Measurements from ENCODE around the gene MYO1A.

Gene MYO1A

DNA sequence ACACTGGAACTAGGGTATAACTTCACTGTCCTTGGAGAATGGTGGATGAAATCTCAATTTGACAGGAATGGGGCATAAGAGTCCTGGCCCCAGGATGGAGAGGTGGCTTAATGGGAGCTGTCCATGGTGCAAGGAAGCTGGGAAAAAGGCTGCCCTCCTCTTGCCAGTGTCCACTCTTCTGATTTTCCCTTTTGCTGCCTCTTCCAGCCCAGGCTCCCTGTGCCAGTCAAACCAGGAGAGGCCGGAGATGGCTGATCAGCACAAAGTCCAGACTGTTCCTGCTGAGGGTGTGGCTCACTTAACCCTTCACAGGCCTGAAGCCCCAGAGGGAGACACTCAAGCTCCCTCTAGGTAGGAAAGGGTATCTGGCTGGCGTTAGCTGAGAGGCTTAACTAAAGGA is at the start of gene MYO1A:
TSS of gene MYO1A (minus strand) at position 240 of the 400 bp plus-strand sequence. CDS start 1,806 bp downstream, outside the sequence.
- DNase-seq = no peak

DNA sequence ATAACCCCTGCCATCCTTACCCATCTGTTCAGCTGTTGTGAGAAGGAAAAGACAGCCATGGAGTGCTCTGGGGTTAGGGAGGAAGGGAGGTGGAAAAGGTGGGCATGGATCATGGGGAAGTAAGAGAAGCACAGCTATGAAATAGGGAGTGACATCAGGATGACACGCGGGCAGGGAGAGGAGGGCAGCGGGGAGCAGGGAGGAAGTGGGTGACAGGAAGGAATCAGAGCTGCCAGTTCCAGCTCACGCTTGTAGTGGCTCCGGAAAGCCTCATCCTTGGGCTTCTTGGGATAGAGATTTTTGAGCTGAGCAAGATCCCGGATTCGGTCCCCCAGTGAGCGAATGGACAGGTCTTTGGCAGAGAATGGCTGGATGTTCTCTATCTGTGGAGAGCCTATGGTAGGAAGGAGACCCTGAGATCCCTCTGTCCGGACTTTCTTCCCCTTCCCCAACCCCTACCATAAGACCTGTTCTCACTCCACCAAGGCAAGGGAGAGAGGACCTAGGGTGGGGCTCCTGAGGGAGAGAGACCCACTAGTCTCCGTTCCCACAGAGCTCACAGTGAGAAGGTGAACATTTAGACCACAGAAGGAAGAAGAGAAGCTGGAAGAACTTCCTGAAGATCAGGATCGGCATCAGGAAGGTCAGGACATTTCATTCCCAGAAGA is 49.3 kb upstream of the MYO1A start:
- DNase-seq = no peak

DNA sequence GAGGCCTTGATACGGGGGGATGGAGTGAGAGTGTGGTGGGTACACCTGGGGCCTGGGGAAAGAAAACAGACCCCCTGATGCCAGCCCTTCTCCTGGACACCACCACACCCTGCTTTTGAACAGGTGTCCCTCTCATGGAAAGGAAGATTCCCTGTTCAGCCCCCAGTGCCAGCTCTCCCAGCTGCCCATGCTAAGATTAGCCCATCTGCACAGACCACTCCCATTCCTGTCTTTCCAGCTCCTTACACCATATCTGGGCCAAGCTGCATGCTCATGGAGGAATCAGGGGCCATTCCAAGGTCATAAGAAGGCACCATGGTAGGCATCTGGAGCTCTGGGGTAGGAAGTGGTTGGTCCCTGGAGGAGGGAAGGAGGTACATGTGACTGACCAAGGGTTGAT is 48.6 kb upstream of the MYO1A start:
- DNase-seq = no peak

DNA sequence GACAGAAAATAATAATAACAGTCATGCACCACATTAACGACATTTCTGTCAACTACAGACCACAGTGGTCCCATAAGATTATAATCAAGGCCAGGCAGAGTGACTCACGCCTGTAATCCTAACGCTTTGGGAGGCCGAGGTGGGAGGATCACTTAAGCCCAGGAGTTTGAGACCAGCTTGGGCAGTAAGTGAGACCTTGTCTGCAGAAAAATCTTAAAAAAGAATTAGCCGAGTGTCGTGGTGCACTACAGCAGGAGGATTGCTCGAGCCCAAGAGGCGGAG is 47.6 kb upstream of the MYO1A start:
- no peak for DNase-seq

DNA sequence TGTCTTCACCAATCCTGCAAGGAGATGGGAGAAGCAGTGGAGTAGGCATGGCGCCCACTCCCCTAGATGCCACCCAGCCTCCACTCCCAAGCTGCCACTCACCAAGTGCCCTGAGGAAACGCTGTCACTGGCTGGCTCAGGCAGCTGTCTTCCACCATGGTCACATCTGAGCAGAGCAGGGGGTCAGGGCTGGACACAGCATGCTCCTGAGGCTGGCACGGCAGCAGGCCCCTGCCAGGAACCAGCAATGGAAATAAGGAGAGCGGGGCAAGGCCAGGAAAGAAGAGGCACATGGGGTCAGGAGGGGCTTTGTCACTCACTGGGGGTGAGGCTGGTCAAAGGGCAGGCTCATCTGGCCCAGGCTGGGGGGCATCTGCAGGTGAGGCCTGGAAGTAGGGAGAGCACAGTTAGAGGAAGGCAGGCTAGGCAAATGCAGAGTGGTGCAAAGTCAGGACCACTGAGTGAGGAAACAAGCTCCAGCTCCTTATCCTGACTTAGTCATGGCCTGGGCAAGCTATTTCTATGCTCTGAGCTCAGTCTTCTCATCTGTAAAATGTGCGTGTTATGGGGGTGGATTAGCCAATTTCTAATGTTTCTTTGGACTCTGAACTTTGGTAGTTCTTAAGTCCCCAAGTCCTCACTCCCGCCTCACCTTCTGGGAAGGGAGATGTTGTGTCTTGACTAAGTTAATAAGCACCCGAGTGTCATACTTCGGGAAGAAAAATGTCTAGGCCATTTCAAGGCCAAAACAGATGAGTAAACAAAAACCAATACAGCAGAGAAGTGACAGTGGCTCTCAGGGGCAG is 47.0 kb upstream of the MYO1A start:
- no peak for DNase-seq

DNA sequence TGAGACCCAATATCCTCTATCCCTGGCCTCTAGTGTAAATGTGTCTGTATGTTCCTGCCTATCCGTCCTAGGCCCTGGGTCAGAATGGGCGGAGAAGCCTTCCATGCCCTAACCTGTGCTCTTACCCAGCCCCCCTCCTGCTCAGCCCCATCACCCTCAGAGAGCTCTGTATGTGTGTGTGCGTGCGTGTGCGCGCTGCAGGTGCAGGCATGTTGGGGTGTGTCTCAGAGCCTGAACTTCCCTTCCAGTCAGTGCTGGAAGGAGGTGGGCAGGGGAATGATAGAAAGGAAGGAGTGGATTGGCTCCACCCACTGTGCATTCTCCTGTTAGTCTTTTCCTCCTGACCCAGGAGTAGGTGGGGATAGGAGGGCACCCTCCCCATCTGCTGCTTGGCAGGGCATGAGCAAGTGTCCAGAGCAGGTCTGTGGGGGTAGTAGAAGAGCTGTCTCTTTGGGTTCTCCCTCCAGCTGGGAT is 46.2 kb upstream of the MYO1A start:
- no peak for DNase-seq

DNA sequence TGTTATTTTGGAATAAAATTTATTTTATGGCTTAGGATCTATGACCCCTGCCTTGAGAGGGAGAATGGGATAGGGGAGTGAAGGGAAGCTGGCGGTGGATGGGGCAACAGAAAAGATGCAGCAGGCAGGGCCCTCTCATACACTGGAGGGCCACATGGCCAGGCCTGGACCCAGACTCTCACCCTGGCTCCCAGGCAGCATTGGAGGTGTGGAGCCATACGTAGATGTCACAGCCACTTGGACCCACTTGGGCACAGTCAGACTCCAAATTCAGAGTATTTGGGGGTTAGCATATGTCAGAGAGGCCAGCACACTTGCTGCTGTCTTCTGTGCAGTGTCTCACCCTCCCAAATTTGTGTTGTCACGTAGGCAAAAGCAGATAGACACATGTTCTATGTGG is 45.5 kb upstream of the MYO1A start:
- DNase-seq = no peak

DNA sequence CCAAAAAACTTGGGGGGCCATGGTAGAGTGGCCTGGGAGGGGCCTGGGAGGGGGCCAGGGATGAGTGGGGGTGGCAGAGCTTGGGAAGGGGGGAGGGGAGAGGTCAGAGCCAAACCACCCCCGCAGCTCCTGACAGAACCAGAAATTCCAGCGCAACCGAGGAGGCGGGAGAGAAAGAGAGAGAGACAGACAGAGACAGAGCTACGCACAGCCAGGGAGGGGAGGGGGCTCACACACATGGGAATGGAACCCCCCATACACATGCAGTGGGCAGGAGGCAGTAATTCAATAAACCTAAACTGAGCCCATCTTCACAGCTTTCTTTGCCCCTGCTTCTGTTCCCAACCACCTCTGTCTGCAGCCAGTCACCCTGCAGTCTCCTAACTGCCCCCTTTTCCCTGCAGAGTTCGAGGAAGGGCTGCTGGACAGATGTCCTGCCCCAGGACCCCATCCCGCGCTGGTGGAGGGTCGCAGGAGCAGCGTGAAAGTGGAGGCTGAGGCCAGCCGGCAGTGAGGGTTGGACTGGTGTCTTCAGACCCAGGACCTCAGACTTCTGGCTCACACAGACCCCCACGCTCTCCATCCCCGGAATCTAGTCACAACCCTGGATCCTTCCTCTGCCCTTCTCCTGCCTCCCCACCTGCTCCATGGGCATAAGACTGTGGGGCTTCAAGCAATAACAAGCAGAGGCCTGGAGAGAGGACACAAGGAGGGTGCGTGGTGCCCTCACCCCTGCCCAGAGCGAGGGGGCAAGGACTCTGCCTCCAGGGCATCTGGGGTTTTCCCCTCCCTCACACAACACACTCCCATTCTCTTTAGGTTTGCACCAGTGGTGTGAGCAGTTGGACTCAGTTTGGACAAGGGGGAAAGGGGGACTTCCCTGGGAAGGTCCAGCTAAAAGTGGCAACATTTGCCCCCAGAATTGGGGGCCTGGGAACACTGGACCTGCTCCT is 44.6 kb upstream of the MYO1A start:
- DNase-seq = no peak

DNA sequence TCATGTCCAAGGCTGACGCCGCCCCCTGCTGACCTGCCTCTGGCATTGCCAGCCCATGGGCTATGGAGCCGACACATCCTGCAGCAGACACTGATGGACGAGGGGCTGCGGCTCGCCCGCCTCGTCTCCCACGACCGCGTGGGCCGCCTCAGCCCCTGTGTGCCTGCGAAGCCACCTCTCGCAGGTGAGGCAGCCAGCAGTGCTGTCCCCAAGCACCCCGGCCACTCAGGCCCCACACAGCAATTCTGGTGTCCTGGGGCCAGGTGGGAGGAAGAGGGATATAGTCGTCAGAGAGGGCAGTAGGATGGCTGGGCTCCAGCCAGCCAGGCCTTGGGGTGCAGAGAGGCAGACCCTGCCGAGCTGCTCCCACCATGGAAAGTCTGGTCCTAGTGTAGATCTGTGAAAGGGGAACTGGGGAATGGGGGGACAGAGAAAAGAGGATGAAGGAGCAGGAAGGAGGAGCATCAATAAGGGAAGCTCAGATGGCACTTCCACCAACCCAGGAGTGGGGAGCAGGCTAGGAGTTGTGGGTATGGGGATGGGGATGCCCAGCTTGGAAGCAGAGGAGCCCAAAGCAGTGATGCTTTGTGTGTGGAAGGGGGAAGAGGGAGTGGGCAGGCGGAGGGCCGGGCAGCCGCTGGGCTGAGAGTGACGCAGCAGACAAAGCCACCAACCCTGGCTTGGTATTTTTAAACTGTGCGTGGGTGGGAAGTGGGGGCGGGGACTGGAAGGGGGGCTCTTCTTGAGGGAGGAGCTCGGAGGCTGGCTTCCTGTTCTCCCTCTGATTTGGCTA is 43.7 kb upstream of the MYO1A start:
- peak; percentile 64 for DNase-seq

DNA sequence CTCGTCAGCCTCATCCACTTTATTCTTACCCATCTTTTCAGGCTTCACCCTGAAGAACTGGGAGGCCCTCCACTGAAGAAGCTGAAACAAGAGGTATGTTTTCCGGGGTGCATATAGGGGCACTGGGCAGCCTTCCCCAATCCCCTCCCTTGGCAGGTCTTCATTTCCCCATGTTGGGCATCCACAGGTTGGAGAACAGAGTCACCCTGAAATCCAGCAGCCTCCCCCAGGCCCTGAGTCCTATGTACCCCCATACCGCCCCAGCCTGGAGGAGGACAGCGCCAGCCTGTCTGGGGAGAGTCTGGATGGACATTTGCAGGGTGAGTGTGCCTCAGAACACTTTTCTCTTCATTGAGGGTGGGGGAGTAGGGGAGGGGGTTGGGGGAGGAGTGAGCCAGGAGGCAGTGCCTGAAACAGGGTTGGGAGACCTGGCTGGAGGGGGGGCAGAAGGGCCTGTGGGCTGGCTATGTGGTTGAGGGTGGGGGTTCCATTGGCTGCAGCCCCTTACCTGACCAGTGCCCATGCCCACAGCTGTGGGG is 43.0 kb upstream of the MYO1A start:
- DNase-seq = no peak

DNA sequence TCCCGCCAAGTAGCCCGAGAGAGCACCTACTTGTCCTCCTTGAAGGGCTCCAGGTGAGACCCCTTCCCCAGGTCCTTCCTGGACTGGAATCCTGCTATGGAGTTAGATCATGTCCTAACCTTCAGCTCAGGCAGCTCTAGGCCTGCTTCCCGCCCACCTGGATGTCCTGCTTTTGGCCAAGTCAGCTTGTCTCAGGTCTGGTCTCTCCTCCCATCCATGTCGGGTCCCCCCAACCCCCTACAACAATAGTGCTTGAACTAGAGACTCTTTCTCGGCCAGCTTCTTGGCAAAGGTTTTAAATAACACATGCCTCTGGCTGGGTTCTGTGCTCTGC is 42.6 kb upstream of the MYO1A start:
- no peak for DNase-seq

DNA sequence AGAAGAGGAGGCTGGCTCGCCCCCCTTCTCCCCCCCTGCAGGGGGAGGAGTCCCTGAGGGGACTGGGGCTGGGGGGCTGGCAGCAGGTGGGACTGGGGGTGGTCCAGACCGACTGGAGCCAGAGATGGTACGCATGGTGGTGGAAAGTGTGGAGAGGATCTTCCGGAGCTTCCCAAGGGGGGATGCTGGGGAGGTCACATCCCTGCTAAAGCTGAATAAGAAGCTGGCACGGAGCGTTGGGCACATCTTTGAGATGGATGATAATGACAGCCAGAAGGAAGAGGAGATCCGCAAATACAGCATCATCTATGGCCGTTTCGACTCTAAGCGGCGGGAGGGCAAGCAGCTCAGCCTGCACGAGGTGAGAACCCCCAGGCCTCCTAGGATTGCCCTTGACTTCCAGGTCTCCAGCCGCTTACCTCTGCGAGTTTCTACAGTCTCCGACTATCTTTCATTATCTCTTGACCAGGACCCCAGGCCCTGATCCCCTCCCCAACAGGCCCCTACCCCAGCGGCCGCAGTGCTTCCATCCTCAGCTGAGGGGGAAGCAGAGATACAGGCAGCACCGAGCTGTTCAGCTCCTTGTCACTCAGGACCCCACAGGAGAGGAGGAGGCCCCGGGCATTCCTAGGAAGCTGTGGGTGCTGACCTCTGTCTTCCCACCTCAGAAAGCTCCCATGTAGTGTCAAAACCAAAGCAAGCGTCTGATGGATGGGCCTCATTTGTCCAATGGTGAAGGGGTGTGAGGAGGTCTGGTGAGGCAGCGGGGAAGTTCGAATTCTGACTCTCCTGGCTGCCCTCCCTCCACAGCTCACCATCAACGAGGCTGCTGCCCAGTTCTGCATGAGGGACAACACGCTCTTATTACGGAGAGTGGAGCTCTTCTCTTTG is 42.0 kb upstream of the MYO1A start:
- DNase-seq = no peak

DNA sequence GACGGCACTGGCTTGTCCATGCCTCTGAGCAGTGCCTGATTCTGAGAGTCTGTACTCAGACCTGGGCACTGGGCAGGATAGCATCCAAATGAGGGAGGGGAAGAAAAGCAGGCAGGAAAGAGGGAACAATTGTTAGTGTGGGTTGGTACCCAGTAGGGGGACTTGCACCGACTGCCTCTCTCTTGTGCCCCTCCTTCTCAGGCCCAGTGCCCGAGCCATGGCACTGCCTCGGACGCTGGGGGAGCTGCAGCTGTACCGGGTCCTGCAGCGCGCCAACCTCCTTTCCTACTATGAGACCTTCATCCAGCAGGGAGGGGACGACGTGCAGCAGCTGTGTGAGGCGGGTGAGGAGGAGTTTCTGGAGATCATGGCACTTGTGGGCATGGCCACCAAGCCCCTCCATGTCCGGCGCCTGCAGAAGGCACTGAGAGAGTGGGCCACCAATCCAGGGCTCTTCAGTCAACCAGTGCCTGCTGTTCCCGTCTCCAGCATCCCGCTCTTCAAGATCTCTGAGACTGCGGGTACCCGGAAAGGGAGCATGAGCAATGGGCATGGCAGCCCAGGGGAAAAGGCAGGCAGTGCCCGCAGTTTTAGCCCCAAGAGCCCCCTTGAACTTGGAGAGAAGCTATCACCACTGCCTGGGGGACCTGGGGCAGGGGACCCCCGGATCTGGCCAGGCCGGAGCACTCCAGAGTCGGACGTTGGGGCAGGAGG is 41.2 kb upstream of the MYO1A start:
- no peak for DNase-seq

DNA sequence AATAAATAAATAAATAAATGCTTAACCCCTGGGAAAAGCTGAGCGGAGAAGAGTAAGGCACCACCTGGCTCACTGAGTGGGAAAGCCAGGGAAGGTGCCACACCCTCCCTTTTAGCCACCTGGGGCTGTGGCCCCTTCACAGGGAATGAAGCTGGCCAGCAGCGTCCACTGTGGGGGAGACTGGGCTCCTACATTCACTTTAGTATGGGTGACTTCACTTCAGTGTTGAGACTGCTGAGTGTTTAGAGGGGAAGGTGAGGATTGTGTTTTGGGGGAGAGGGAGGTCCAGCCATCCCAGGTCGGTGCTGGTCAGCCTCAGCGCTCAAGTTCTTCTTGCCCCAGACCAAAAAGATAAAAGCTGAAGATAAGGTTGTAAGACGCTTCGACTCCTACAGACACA is 40.6 kb upstream of the MYO1A start:
- DNase-seq = no peak

DNA sequence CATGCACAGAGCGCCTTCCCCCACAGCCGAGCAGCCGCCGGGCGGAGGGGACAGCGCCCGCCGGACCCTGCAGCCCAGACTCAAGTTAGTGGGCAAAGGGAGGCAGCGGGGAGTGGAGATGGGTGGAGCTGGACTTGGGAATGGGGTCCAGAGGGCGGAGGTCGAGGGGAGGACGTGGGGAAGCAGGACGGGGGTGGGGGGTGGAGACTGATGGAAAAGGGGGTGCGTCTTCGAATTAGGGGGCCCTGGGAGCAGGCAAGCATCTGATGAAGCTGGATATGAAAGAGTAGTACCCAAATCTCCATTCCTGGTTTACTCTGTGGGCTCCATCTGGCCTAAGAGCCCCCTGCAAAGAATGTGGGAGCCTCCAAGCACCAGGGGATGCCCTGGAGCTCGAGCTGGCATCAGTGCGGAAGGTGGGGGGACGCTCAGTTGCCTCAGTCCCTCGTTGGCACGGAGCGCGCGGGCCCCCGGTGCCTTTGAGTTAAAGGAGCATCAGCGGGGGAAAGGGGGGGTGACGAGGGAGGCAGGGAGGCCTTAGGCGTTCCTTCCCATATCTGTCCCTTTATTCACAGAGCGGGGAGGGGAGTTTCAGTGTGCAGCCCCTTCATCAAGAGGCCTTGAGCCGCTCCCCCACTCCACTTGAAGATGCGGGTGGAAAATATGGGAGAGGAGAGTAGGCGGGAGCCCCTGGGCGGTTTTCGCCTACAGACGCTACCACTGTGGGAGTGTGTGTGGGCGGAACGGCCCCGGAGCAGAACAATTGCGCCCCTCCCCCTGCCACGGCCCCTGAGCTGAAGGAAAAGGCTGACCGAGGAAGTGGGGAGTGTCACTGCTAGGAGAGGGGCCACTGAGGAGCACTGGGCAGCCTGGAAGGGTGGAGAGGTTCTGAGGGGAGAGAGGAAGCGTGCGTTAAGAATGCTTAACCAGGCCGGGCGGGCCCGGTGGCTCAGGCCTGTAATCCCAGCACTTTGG is 39.6 kb upstream of the MYO1A start:
- DNase-seq = peak; percentile 55

DNA sequence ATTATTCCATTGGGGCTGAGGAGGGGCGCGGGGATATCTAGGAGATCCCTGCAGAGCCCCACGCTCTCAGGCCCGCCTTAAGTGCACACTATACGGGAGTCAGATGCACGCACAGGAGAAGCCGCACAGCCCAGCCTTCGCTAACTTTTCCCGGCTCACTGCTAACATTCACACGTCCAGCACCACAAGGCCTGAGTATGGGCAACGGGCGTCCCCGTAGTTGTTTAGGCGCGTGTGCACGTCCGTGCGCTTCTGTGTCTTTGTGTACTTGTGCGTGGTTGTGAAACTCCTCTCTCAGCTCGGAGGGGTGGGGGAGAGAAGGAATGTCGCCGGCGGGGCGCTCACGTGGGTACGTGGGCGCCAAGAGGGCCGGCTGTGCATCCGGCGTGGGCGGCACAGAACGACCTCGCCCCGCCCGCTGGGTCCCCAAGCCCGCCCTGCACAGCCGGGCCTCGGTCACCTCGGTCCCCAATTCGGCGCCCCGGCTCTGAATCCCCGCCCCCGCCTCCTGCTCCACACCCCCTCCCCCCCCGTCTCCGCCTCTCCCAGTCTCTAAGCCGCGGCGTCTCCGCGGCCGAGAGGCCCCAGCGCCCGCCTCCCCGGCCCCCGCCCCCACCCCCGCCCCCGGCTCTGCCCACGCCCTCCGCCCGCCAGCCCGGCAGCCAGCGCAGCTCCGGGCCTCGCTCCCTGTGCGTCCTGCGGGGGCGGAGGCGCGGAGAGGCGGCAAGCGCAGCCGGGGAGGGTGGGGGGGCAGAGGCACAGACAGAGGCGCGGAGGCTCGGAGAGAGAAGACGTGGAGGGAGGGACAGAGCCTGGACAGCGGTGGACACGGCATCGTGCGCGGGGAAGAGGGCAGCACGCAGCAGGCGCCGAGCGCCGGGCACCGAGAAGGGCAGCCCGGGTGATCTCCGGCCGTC is 38.7 kb upstream of the MYO1A start, which contains the start of gene NAB2:
TSS of gene NAB2 (plus strand) at position 761 of the 917 bp plus-strand sequence. CDS start 158 bp downstream, outside the sequence.
- DNase-seq = peak; percentile 90

DNA sequence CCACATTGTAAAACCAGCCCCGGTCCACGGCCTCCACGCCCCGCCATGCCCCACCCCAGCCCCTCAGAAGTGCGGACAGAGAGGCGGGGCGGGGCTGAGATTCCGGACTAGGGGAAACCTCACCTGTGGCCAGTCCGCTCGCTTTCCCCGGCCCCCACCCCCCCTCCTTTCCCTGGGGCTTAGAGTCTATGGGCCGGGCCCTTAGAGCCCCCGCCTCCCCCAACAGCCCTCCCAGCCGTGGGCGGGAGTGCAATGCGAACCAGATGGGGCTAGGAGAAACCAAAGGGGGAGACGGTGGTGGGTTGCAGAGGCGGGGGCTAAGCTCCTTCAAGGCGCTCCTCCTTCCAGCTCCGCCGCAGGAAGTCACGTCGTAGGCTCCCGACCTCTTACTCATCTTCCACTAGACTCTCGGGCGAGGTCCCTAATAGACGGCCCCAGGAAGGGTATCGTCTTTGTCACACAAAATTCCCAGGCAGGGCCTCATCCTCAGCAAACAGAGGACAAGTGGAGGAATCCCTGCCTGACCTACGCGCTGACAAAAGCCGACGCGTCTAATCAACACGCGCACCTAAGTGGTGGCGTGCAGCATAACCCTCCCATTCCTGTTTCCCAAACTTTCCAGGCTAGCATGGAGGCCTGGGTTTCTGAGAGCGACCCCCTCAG is 37.9 kb upstream of the MYO1A start:
- peak; percentile 85 for DNase-seq
